GM10847 (cell line): ENCODE results near the gene PDZD4.

ENCODE experiments used
- POLR2A ChIP-seq: IDR thresholded peaks from 2 replicates; pipeline ENCODE4 v1.6.1; 2011; ENCODE audit not compliant: insufficient read length; ENCODE audit errors: extremely low read depth

The PDZD4 gene

DNA sequence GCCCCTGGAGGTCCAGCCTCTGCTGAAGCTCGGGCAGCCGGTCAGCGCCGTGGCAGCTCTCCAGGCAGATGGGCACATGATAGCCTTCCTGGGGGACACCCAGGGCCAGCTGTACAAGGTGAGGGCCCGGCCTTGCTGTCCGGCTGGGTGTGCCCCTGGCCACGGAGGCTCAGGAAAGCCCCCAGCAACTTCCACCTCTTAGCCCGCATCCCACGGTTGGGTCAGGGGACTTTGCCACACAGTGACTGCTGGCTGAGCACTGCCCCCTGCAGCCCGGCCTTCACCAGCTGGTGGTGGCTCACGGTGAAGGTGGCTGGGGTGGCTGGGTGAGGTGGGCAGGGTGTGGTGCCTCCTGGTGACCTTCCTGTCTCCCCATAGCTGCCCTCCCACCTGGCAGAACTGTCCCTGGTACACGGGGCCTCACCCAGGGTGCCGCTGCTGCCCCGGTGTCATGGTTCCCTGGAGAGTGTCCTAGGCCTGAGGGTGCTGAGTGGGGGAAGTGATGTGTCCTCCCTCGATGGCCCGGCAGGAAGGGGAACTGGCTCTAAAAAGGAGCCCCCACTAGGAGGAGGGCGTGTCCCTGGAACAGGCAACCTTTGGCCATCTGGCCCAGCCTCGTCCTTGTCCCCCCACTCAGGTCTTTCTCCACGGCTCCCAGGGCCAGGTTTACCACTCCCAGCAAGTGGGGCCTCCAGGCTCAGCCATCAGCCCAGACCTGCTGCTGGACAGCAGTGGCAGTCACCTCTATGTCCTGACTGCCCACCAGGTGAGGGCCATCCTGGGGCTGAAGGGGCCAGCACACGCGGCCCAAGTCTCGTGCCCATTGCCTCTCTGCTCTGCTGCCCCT lies 61.8 kb downstream of the PDZD4 start:
- no peak for TF ChIP-seq POLR2A

GRCh38 chrX:153767674-153768055 lies 62.7 kb downstream of the PDZD4 start:
- TF ChIP-seq POLR2A: no peak

GRCh38 chrX:153766871-153767673 lies 63.3 kb downstream of the PDZD4 start:
- no peak for TF ChIP-seq POLR2A

DNA sequence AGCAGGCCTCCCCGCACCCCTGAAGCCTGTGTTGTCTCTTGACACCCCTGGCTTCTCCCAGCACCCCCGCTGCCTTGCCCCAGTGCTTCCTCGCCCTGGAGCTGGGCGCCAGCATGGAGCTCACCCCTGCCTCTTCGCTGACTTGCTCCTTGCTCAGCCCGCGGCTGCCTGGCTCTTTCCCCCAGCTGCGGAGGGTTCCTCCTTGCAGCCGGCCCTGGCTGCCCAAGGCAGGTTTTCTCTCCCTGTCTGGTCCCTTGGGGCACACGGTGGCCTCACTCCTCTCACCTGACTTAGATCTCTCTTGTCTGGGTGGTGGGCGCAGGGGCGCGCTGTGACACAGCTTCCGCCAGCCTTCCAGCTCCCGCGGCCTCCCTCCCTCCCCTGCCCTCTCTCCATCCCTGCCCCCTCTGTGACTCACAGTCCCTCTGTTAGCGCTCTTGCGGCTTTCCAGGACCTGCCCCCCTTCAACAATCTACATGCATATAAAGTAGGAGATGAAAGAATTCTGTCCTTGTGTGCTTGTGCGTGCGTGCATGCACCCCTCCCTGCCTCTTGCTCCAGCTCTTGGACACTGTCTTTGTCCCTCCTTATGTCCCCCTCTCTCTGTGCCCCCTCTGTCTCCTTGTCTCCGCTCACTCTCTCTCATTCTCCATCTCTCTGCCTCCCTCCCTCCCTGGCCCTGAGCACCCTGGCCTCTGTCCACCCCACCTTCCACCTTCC lies 64.1 kb downstream of the PDZD4 start:
- TF ChIP-seq POLR2A: no peak

GRCh38 chrX:153765138-153766079 lies 64.9 kb downstream of the PDZD4 start:
- TF ChIP-seq POLR2A: no peak

- no peak for TF ChIP-seq POLR2A
Observed at GRCh38 chrX:153764786-153765137, 65.6 kb downstream of the PDZD4 start.

DNA sequence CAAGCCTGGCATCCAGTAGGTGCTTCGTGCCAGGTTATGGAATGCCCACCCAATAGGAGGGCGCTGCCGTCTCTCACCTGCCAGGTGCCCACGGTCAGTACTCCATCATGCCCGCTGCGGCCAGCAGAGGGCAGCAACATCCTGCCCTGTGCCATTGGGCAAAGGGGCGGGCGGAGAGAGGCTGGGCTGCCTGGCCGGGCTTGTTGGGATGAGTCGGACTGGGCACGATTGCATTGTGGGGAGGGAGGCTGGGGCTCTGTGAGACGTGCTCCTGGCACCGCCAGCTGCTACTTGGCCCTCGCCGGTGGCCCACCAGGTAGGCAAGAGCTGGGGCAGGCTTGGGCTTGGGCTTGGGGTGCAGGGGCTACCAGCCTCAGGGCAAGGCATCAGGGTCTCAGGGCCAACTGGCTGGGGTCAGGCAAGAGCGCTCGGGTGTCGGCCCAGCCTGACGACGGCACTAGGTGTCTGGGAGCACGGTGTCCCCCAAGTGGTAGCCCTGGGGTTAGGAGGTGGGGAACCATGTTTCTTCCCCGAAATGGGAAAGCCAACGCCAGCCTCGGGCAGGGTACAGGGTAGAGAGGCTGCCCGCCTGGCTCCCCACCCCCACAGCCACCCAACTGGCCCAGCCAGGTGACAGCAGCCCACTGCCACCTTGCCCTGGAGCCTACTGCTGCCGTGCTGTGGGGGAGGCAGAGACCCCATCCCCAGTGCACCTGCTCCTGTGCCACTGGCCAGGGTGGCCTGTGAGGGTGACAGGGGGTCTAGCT lies 66.2 kb downstream of the PDZD4 start, which contains the start of gene PLXNB3:
Gene PLXNB3 (plus strand): TSS at position 261 of the 767 bp plus-strand sequence. CDS start 1,287 bp downstream, outside the sequence.
- no peak for TF ChIP-seq POLR2A

DNA sequence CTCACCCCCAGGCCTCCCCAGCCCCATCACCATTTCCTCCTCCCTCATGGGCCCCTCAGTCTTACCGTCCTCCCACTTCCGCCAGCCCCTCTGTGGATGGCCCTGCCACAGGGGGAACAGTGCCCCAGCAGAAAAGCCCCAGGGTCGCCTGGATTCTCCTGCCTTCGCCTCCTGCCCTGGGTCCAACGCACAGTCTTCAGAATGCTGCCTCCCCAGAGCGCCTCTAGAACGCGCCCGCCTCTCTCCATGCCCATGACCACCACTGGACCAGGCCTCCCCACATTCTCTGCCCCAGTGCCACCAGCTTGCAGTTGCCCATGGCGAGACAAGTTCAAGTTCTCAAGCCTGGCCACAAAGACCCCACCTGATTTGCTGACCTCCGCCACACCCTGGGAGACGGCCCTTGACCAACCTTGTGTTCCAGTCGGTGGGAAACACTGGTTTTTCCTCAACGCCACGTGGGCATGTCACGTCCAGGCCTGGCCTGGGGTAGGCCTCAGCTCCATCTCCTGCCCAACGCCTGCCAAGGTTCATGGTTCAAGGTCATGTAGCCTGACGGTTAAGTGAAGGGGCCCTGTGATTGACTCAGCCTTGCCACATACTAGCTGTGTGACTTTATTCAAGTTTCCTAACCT lies 66.9 kb downstream of the PDZD4 start:
- no peak for TF ChIP-seq POLR2A

DNA sequence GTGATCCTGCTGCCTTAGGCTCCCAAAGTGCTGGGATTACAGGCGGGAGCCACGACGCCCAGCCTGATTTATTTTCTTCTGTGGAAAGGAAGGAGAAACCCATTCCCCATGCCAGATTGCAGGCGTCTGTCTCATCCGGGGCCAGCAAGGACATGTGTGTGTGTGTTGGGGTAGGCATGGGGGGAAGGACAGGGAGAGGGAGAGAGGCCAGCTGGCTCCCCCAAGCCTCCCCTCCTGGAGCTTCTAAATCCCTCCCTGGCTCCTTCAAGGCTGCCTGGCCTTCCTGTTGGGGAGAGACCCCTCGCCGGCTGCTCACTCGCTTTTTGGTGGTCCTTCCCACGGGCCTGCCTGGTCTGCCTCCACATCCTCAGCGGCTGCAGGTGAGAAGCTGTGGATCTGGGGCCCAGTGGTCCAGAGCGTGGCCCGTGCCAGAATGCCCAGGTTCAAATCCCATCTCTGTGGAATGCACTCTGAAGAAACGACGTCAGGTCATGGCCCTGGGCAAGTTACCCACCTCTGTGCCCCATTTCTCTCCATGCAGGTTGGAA lies 67.6 kb downstream of the PDZD4 start:
- TF ChIP-seq POLR2A: no peak

DNA sequence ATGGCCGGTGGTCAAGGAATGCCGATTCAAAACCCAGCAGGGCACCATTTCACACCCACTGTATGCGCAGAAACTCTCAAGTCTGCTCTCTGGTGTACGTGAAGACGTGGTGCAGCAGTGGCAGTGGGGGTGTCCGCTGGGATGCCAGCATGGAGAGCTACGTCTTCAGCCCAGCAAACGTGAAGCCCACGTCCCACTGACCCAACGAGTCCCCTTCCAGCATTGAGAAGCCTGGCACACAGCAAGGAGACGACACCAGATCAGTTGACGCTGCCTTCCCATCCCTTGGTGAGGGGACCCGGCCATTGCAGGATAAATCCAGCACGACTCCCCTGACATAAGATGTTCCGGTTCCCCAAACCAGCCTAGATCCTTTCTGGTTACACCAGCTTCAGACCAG lies 68.5 kb downstream of the PDZD4 start:
- TF ChIP-seq POLR2A: no peak

DNA sequence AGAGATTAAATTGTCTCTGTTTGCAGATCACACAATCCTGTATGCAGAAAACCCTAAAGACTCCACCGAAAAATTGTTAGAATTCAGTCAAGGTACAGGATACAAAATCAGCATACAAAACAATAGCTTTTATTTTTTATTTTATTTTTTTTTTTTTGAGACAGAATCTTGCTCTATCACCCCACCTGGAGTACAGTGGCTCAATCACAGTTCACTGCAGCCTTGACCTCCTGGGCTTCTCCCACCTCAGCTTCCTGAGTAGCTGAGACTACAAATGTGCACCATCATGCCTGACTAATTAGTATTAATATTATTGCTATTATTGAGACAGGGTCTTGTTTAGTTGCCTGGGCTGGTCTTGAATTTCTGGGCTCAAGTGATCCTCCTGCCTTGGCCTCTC lies 75.2 kb downstream of the PDZD4 start:
- TF ChIP-seq POLR2A: no peak
